ENCODE results near the gene PPP1R13B.

The PPP1R13B gene

GRCh38 chr14:103894034-103894722 lies 46.8 kb upstream of the PPP1R13B start:
- H3K18ac ChIP-seq (ENCODE audit: low read length): peak overlapping the region; percentile 77
- H2AFZ ChIP-seq (ENCODE audit: low read length): no peak overlapping the region
- H3K4ac ChIP-seq (ENCODE audit: low read length): no peak overlapping the region
- H3K9ac ChIP-seq (ENCODE audit: low read depth, low read length, poor library complexity): no peak overlapping the region
- H3K23ac ChIP-seq (ENCODE audit: low read depth, low read length, poor library complexity): no peak overlapping the region
- H2AK5ac ChIP-seq (ENCODE audit: low read depth, low read length): peak overlapping the region; percentile 19
- no peaks in the 10 kb centered on the region for H3K4me1 ChIP-seq (ENCODE audit: control insufficient read depth in 2 of 2, insufficient read depth in 1 of 2, low read depth in 1 of 2, low read length in 2 of 2)
- no peak overlapping the region for H3K14ac ChIP-seq (ENCODE audit: low read length)
- peak overlapping the region; percentile 2 for H2BK15ac ChIP-seq (ENCODE audit: low read length)
- peak overlapping the region; percentile 80 for H2BK12ac ChIP-seq (ENCODE audit: low read length)
- no peak overlapping the region for H3K4me2 ChIP-seq (ENCODE audit: insufficient read depth, low read length, poor library complexity, severe bottlenecking)
- WGBS, 2 donors (ENCODE audit: extremely low coverage in 2 of 2, insufficient read length in 2 of 2, insufficient replicate concordance in 1 of 2): no CpG with 5 or more reads among the region's 26 CpGs
- H3K79me1 ChIP-seq (ENCODE audit: low read depth, low read length): no peaks in the 10 kb centered on the region
- peak overlapping the region; percentile 72 for H4K8ac ChIP-seq (ENCODE audit: low read depth, low read length)
- H3K27me3 ChIP-seq (ENCODE audit: control insufficient read depth in 3 of 3, insufficient read depth in 3 of 3, low read depth in 1 of 3, low read length in 3 of 3): peaks cover 0 to 17% (median 0%) of the 10 kb centered on the region in 3 experiments
- H3K27ac ChIP-seq (replicated peaks; ENCODE audit: low read length): no peak overlapping the region
- no peaks in the 10 kb centered on the region for H3K36me3 ChIP-seq (replicated peaks in 1 of 2; ENCODE audit: control insufficient read depth in 2 of 2, insufficient read depth in 2 of 2, low read length in 2 of 2)
- H2BK5ac ChIP-seq (ENCODE audit: low read length): peak overlapping the region; percentile 13
- no peak overlapping the region for H3K4me3 ChIP-seq (ENCODE audit: low read length in 2 of 2)
- DNase-seq (ENCODE audit: low spot score): no peak
- peaks cover 0 to 5% of the 10 kb centered on the region in 2 donors for H3K9me3 ChIP-seq (replicated peaks in 1 of 2; ENCODE audit: control insufficient read depth in 2 of 2, insufficient read depth in 1 of 2, low read depth in 1 of 2, low read length in 2 of 2)
- H4K91ac ChIP-seq (ENCODE audit: low read depth, low read length, poor library complexity): no peak overlapping the region
- H2BK120ac ChIP-seq (ENCODE audit: low read depth, low read length): peak overlapping the region; percentile 6

GRCh38 chr14:103892247-103892646 lies 44.9 kb upstream of the PPP1R13B start:
- Histone ChIP-seq H3K36me3 (replicated peaks in 1 of 2; ENCODE audit: control insufficient read depth in 2 of 2, insufficient read depth in 2 of 2, low read length in 2 of 2) (no peaks in the 10 kb centered on the region), H2BK12ac (ENCODE audit: low read length) (no peak overlapping the region), H3K79me1 (ENCODE audit: low read depth, low read length) (no peaks in the 10 kb centered on the region), H4K91ac (ENCODE audit: low read depth, low read length, poor library complexity) (no peak overlapping the region), H2BK5ac (ENCODE audit: low read length) (no peak overlapping the region), H2AK5ac (ENCODE audit: low read depth, low read length) (no peak overlapping the region), H3K4me1 (ENCODE audit: control insufficient read depth in 2 of 2, insufficient read depth in 1 of 2, low read depth in 1 of 2, low read length in 2 of 2) (no peaks in the 10 kb centered on the region), H2BK15ac (ENCODE audit: low read length) (no peak overlapping the region), H3K18ac (ENCODE audit: low read length) (no peak overlapping the region), H3K9me3 (replicated peaks in 1 of 2; ENCODE audit: control insufficient read depth in 2 of 2, insufficient read depth in 1 of 2, low read depth in 1 of 2, low read length in 2 of 2) (peaks cover 0 to 5% of the 10 kb centered on the region in 2 donors), H3K4me2 (ENCODE audit: insufficient read depth, low read length, poor library complexity, severe bottlenecking) (no peak overlapping the region), H2BK120ac (ENCODE audit: low read depth, low read length) (no peak overlapping the region), H2AFZ (ENCODE audit: low read length) (no peak overlapping the region), H3K27ac (replicated peaks; ENCODE audit: low read length) (no peak overlapping the region), H3K27me3 (ENCODE audit: control insufficient read depth in 3 of 3, insufficient read depth in 3 of 3, low read depth in 1 of 3, low read length in 3 of 3) (peaks cover 0 to 22% (median 0%) of the 10 kb centered on the region in 3 experiments), H4K8ac (ENCODE audit: low read depth, low read length) (no peak overlapping the region), H3K4me3 (ENCODE audit: low read length in 2 of 2) (peak overlapping the region in 1 of 2 donors; percentile 33), H3K4ac (ENCODE audit: low read length) (no peak overlapping the region), H3K14ac (ENCODE audit: low read length) (no peak overlapping the region), H3K23ac (ENCODE audit: low read depth, low read length, poor library complexity) (no peak overlapping the region), H3K9ac (ENCODE audit: low read depth, low read length, poor library complexity) (no peak overlapping the region)
- DNase-seq (ENCODE audit: low spot score): no peak
- no CpG with 5 or more reads among the region's 8 CpGs for WGBS, 2 donors (ENCODE audit: extremely low coverage in 2 of 2, insufficient read length in 2 of 2, insufficient replicate concordance in 1 of 2)

GRCh38 chr14:103891667-103892215 lies 44.4 kb upstream of the PPP1R13B start:
- Histone ChIP-seq H3K27ac (replicated peaks; ENCODE audit: low read length) (no peak overlapping the region), H2AK5ac (ENCODE audit: low read depth, low read length) (peak overlapping the region; percentile 8), H3K36me3 (replicated peaks in 1 of 2; ENCODE audit: control insufficient read depth in 2 of 2, insufficient read depth in 2 of 2, low read length in 2 of 2) (no peaks in the 10 kb centered on the region), H4K91ac (ENCODE audit: low read depth, low read length, poor library complexity) (no peak overlapping the region), H3K4me2 (ENCODE audit: insufficient read depth, low read length, poor library complexity, severe bottlenecking) (no peak overlapping the region), H3K27me3 (ENCODE audit: control insufficient read depth in 3 of 3, insufficient read depth in 3 of 3, low read depth in 1 of 3, low read length in 3 of 3) (peaks cover 0 to 27% (median 0%) of the 10 kb centered on the region in 3 experiments), H2BK15ac (ENCODE audit: low read length) (no peak overlapping the region), H3K14ac (ENCODE audit: low read length) (no peak overlapping the region), H3K23ac (ENCODE audit: low read depth, low read length, poor library complexity) (peak overlapping the region; percentile 75), H3K4me3 (ENCODE audit: low read length in 2 of 2) (no peak overlapping the region), H3K4ac (ENCODE audit: low read length) (no peak overlapping the region), H3K4me1 (ENCODE audit: control insufficient read depth in 2 of 2, insufficient read depth in 1 of 2, low read depth in 1 of 2, low read length in 2 of 2) (peaks cover 0 to under 1% of the 10 kb centered on the region in 2 donors), H3K9me3 (replicated peaks in 1 of 2; ENCODE audit: control insufficient read depth in 2 of 2, insufficient read depth in 1 of 2, low read depth in 1 of 2, low read length in 2 of 2) (peaks cover 0 to 5% of the 10 kb centered on the region in 2 donors), H2BK120ac (ENCODE audit: low read depth, low read length) (no peak overlapping the region), H2BK5ac (ENCODE audit: low read length) (no peak overlapping the region), H3K9ac (ENCODE audit: low read depth, low read length, poor library complexity) (no peak overlapping the region), H2AFZ (ENCODE audit: low read length) (no peak overlapping the region), H3K79me1 (ENCODE audit: low read depth, low read length) (no peaks in the 10 kb centered on the region), H2BK12ac (ENCODE audit: low read length) (peak overlapping the region; percentile 11), H4K8ac (ENCODE audit: low read depth, low read length) (no peak overlapping the region), H3K18ac (ENCODE audit: low read length) (peak overlapping the region; percentile 44)
- no CpG with 5 or more reads among the region's 15 CpGs for WGBS, 2 donors (ENCODE audit: extremely low coverage in 2 of 2, insufficient read length in 2 of 2, insufficient replicate concordance in 1 of 2)
- no peak for DNase-seq (ENCODE audit: low spot score)

- Histone ChIP-seq H3K27ac (replicated peaks; ENCODE audit: low read length) (no peak overlapping the region), H3K9ac (ENCODE audit: low read depth, low read length, poor library complexity) (peak overlapping the region; percentile 37), H3K23ac (ENCODE audit: low read depth, low read length, poor library complexity) (peak overlapping the region; percentile 34), H3K79me1 (ENCODE audit: low read depth, low read length) (no peaks in the 10 kb centered on the region), H2BK15ac (ENCODE audit: low read length) (no peak overlapping the region), H4K8ac (ENCODE audit: low read depth, low read length) (no peak overlapping the region), H2BK5ac (ENCODE audit: low read length) (no peak overlapping the region), H3K4ac (ENCODE audit: low read length) (no peak overlapping the region), H4K91ac (ENCODE audit: low read depth, low read length, poor library complexity) (no peak overlapping the region), H3K4me2 (ENCODE audit: insufficient read depth, low read length, poor library complexity, severe bottlenecking) (no peak overlapping the region), H3K9me3 (replicated peaks in 1 of 2; ENCODE audit: control insufficient read depth in 2 of 2, insufficient read depth in 1 of 2, low read depth in 1 of 2, low read length in 2 of 2) (no peaks in the 10 kb centered on the region), H2BK120ac (ENCODE audit: low read depth, low read length) (no peak overlapping the region), H2BK12ac (ENCODE audit: low read length) (peak overlapping the region; percentile 11), H3K18ac (ENCODE audit: low read length) (peak overlapping the region; percentile 52), H3K4me1 (ENCODE audit: control insufficient read depth in 2 of 2, insufficient read depth in 1 of 2, low read depth in 1 of 2, low read length in 2 of 2) (peaks cover 0 to 6% of the 10 kb centered on the region in 2 donors), H3K36me3 (replicated peaks in 1 of 2; ENCODE audit: control insufficient read depth in 2 of 2, insufficient read depth in 2 of 2, low read length in 2 of 2) (no peaks in the 10 kb centered on the region), H3K4me3 (ENCODE audit: low read length in 2 of 2) (no peak overlapping the region), H2AK5ac (ENCODE audit: low read depth, low read length) (peak overlapping the region; percentile 63), H3K14ac (ENCODE audit: low read length) (no peak overlapping the region), H3K27me3 (ENCODE audit: control insufficient read depth in 3 of 3, insufficient read depth in 3 of 3, low read depth in 1 of 3, low read length in 3 of 3) (peaks cover 0 to 33% (median 0%) of the 10 kb centered on the region in 3 experiments), H2AFZ (ENCODE audit: low read length) (no peak overlapping the region)
- WGBS, 2 donors (ENCODE audit: extremely low coverage in 2 of 2, insufficient read length in 2 of 2, insufficient replicate concordance in 1 of 2): no CpG with 5 or more reads among the region's 18 CpGs
- DNase-seq (ENCODE audit: low spot score): no peak
These were observed 43.7 kb upstream of the PPP1R13B start for GRCh38 chr14:103890821-103891666.
